ENCODE measurements around the gene PALLD.

The PALLD gene

GRCh38 chr4:168888715-168889215 is 391.9 kb downstream of the PALLD start:
- DNase-seq (ENCODE audit: low read depth in 4 of 4, low spot score in 1 of 4), result no peak

GRCh38 chr4:168891086-168891485 is 394.2 kb downstream of the PALLD start:
- DNase-seq (ENCODE audit: low read depth in 4 of 4, low spot score in 1 of 4), result no peak

GRCh38 chr4:168891688-168892087 is 394.8 kb downstream of the PALLD start:
- no peak for DNase-seq (ENCODE audit: low read depth in 4 of 4, low spot score in 1 of 4)

- DNase-seq (ENCODE audit: low read depth in 4 of 4, low spot score in 1 of 4), result no peak
These were observed 395.6 kb downstream of the PALLD start for GRCh38 chr4:168892475-168892874.

GRCh38 chr4:168893205-168893604 is 396.4 kb downstream of the PALLD start:
- DNase-seq (ENCODE audit: low read depth in 4 of 4, low spot score in 1 of 4), result no peak

- DNase-seq (ENCODE audit: low read depth in 4 of 4, low spot score in 1 of 4), result no peak
These were observed 397.0 kb downstream of the PALLD start for GRCh38 chr4:168893807-168894206.

- no peak for DNase-seq (ENCODE audit: low read depth in 4 of 4, low spot score in 1 of 4)
These were observed 403.2 kb downstream of the PALLD start for GRCh38 chr4:168900080-168900479.

GRCh38 chr4:168907119-168907698 is 410.4 kb downstream of the PALLD start:
- no peak for DNase-seq (ENCODE audit: low read depth in 4 of 4, low spot score in 1 of 4)

- no peak for DNase-seq (ENCODE audit: low read depth in 4 of 4, low spot score in 1 of 4)
These were observed 411.2 kb downstream of the PALLD start for GRCh38 chr4:168908093-168908492.

- no peak for DNase-seq (ENCODE audit: low read depth in 4 of 4, low spot score in 1 of 4)
These were observed 412.0 kb downstream of the PALLD start for GRCh38 chr4:168908851-168909273.

GRCh38 chr4:168914095-168914494 is 417.2 kb downstream of the PALLD start:
- no peak for DNase-seq (ENCODE audit: low read depth in 4 of 4, low spot score in 1 of 4)

- no peak for DNase-seq (ENCODE audit: low read depth in 4 of 4, low spot score in 1 of 4)
These were observed 420.4 kb downstream of the PALLD start for GRCh38 chr4:168917138-168917779.

- DNase-seq (ENCODE audit: low read depth in 4 of 4, low spot score in 1 of 4), result no peak
These were observed 423.0 kb downstream of the PALLD start for GRCh38 chr4:168919706-168920324.

GRCh38 chr4:168920441-168921065 is 423.7 kb downstream of the PALLD start:
- DNase-seq (ENCODE audit: low read depth in 4 of 4, low spot score in 1 of 4), result no peak

- peak; percentile 21 to 26 (median 24) for DNase-seq (ENCODE audit: low read depth in 4 of 4, low spot score in 1 of 4)
These were observed 426.8 kb downstream of the PALLD start for GRCh38 chr4:168923526-168924194.

- DNase-seq (ENCODE audit: low read depth in 4 of 4, low spot score in 1 of 4), result no peak
These were observed 427.8 kb downstream of the PALLD start for GRCh38 chr4:168924667-168925066.

- DNase-seq (ENCODE audit: low read depth in 4 of 4, low spot score in 1 of 4), result no peak
These were observed 429.1 kb downstream of the PALLD start for GRCh38 chr4:168925789-168926490.

- DNase-seq (ENCODE audit: low read depth in 4 of 4, low spot score in 1 of 4), result no peak
These were observed 431.5 kb downstream of the PALLD start for GRCh38 chr4:168928346-168928745.

- DNase-seq (ENCODE audit: low read depth in 4 of 4, low spot score in 1 of 4), result no peak
These were observed 432.0 kb downstream of the PALLD start for GRCh38 chr4:168928875-168929274.

- DNase-seq (ENCODE audit: low read depth in 4 of 4, low spot score in 1 of 4), result no peak
These were observed 433.8 kb downstream of the PALLD start for GRCh38 chr4:168930413-168931196.
